Neural progenitor cell (in vitro differentiated cells): ENCODE measurements around the gene AGPS. TPM values are rescaled to one million over a fixed set of nuclear protein-coding genes. Genes with fewer than 3 reads are reported as not detected.
A peak's percentile ranks its signal among the peaks of the same experiment; 100 is the strongest.

Source experiments
- DNase-seq: peaks from one replicate; pipeline ENCODE4 v3.0.0-alpha.2; 2016; ENCODE audit warnings: low spot score
- H2AFZ ChIP-seq: fragments of 200-600 bp; sonication (generic); replicated peaks from 2 replicates; pipeline ENCODE4 v1.6.1; 2016; ENCODE audit warnings: antibody characterized with exemption
- H3F3A ChIP-seq: fragments of 200-600 bp; sonication (generic); 2 replicates; pipeline ENCODE4 v1.6.1; 2016; ENCODE audit warnings: antibody characterized with exemption, low read depth
- H3K27ac ChIP-seq: fragments of 200-600 bp; sonication (generic); 2 replicates; pipeline ENCODE4 v1.5.1; 2016; ENCODE audit warnings: mild to moderate bottlenecking
- H3K27me3 ChIP-seq: fragments of 200-600 bp; sonication (generic); 2 replicates; pipeline ENCODE4 v1.6.1; 2016; ENCODE audit warnings: mild to moderate bottlenecking, moderate library complexity
- H3K36me3 ChIP-seq: fragments of 200-600 bp; sonication (generic); 2 replicates; pipeline ENCODE4 v1.5.1; 2016
- H3K4me1 ChIP-seq: fragments of 200-600 bp; sonication (generic); 2 replicates; pipeline ENCODE4 v1.6.1; 2016; ENCODE audit warnings: mixed run types
- H3K4me2 ChIP-seq: fragments of 200-600 bp; sonication (generic); 2 replicates; pipeline ENCODE4 v1.6.1; 2016
- H3K4me3 ChIP-seq: fragments of 200-600 bp; sonication (generic); 2 replicates; pipeline ENCODE4 v1.5.1; 2016
- H3K79me2 ChIP-seq: fragments of 200-600 bp; sonication (generic); 2 replicates; pipeline ENCODE4 v1.6.1; 2016; ENCODE audit warnings: low read depth
- H3K9ac ChIP-seq: fragments of 200-600 bp; sonication (generic); 2 replicates; pipeline ENCODE4 v1.6.1; 2016
- H3K9me3 ChIP-seq: fragments of 200-600 bp; sonication (generic); 2 replicates; pipeline ENCODE4 v1.5.1; 2016; ENCODE audit warnings: low read depth
- H4K20me1 ChIP-seq: fragments of 200-600 bp; sonication (generic); 2 replicates; pipeline ENCODE4 v1.6.1; 2016; ENCODE audit warnings: low read depth
- H3K27ac Mint-ChIP-seq: 3 replicates; pipeline ENCODE4 v1.8.0; 2021; ENCODE audit warnings: mixed read lengths
- H3K27me3 Mint-ChIP-seq: 2 replicates; pipeline ENCODE4 v1.8.0; 2022; ENCODE audit warnings: low read depth, mild to moderate bottlenecking, inconsistent platforms, moderate library complexity, mixed read lengths; ENCODE audit not compliant: insufficient read depth
- H3K36me3 Mint-ChIP-seq: 3 replicates; pipeline ENCODE4 v1.8.0; 2021; ENCODE audit warnings: mixed read lengths
- H3K4me1 Mint-ChIP-seq: 3 replicates; pipeline ENCODE4 v1.8.0; 2021; ENCODE audit warnings: mixed read lengths
- H3K4me3 Mint-ChIP-seq: 3 replicates; pipeline ENCODE4 v1.8.0; 2021; ENCODE audit warnings: mild to moderate bottlenecking, moderate library complexity, mixed read lengths
- H3K9me3 Mint-ChIP-seq: 3 replicates; pipeline ENCODE4 v1.8.0; 2020; ENCODE audit warnings: mixed read lengths
- EZH2 ChIP-seq: fragments of 200-600 bp; sonication (generic); IDR thresholded peaks from 2 replicates; pipeline ENCODE4 v1.6.1; 2017; ENCODE audit warnings: antibody characterized with exemption, mild to moderate bottlenecking, moderate library complexity
- EZH2phosphoT487 ChIP-seq: fragments of 200-600 bp; sonication (generic); IDR thresholded peaks from 2 replicates; pipeline ENCODE4 v1.6.1; 2017; ENCODE audit warnings: antibody characterized with exemption
- total RNA-seq: library from RNA; depleted of rRNA; stranded (reverse); fragments of >200 nt; gene quantifications from 2 replicates; pipeline ENCODE4 v1.2.3, GENCODE V29; 2015; ENCODE audit warnings: low replicate concordance
- TF ChIP-seq, protein P1 (sequence below): fragments of 200-600 bp; sonication (generic); IDR thresholded peaks from 2 replicates; pipeline ENCODE4 v1.5.1; 2017; ENCODE audit warnings: antibody characterized with exemption, mild to moderate bottlenecking

AGPS gene
- total RNA-seq, 1 donor from 2014 or later, result 63.5 TPM

DNA sequence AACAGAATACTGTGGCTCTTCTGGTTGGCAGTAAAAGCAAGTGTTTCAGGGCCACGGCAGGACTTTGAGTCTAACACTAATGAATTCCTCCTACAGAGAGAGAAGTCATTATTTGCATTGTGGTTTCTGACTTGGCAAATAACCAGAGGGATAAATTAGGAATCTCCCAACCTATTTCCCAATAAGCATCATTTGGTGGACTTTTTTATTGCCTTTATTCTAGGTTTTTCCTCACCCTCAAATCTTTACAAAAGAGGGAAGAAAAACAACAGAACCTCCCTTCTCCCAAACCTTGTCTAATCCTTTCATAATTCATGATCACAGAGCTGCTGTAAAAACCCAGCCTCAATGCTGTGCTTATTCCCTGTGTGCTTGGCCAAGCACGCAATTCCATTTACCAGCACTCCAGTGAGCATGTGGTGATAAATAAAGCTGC is 179.7 kb downstream of the AGPS start:
- Mint-ChIP-seq H3K4me1 (peaks cover 48% of the 10 kb centered on the region), H3K36me3 (no peaks in the 10 kb centered on the region), H3K4me3 (no peak overlapping the region), H3K27me3 (peaks cover 7% of the 10 kb centered on the region), H3K9me3 (no peaks in the 10 kb centered on the region), H3K27ac (peak overlapping the region; percentile 62)
- Histone ChIP-seq H3K79me2 (no peaks in the 10 kb centered on the region), H3K9me3 (no peaks in the 10 kb centered on the region), H3K27me3 (no peaks in the 10 kb centered on the region), H3K4me3 (no peak overlapping the region), H3K9ac (no peak overlapping the region), H3K36me3 (no peaks in the 10 kb centered on the region), H3K4me1 (peaks cover 3% of the 10 kb centered on the region), H3K27ac (no peak overlapping the region), H3K4me2 (no peak overlapping the region), H3F3A (no peaks in the 10 kb centered on the region), H4K20me1 (no peaks in the 10 kb centered on the region), H2AFZ (no peak overlapping the region)
- no peak for TF ChIP-seq EZH2
- TF ChIP-seq, protein P1, sequence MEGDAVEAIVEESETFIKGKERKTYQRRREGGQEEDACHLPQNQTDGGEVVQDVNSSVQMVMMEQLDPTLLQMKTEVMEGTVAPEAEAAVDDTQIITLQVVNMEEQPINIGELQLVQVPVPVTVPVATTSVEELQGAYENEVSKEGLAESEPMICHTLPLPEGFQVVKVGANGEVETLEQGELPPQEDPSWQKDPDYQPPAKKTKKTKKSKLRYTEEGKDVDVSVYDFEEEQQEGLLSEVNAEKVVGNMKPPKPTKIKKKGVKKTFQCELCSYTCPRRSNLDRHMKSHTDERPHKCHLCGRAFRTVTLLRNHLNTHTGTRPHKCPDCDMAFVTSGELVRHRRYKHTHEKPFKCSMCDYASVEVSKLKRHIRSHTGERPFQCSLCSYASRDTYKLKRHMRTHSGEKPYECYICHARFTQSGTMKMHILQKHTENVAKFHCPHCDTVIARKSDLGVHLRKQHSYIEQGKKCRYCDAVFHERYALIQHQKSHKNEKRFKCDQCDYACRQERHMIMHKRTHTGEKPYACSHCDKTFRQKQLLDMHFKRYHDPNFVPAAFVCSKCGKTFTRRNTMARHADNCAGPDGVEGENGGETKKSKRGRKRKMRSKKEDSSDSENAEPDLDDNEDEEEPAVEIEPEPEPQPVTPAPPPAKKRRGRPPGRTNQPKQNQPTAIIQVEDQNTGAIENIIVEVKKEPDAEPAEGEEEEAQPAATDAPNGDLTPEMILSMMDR, result no peak
- no peak for TF ChIP-seq EZH2phosphoT487
- no peak for DNase-seq

DNA sequence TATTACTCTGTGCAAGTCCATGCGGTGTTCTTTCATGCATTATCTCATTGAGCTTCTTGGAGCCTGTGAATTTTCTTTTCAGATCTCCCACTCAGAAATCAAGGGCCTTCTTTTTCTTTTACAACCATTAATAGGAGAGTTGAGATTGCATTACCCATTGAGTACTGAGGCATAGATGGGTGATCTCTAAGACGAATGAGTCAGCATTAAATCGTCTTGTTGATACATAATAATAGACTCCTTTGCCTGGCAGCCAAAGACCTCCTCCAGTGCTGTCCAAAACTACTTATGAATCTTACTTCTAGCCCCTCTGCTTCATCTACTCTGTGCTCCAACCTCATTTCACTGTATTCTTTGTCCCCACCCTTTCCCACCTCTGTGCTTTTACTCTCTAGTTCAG is 180.5 kb downstream of the AGPS start:
- H3K36me3 Mint-ChIP-seq, result no peaks in the 10 kb centered on the region
- Histone ChIP-seq H3K9me3 (no peaks in the 10 kb centered on the region), H3K36me3 (no peaks in the 10 kb centered on the region), H3K4me1 (peaks cover 3% of the 10 kb centered on the region), H4K20me1 (no peaks in the 10 kb centered on the region), H3F3A (no peaks in the 10 kb centered on the region), H3K27me3 (no peaks in the 10 kb centered on the region), H3K9ac (no peak overlapping the region), H3K79me2 (no peaks in the 10 kb centered on the region), H3K4me3 (no peak overlapping the region), H3K4me2 (no peak overlapping the region), H3K27ac (no peak overlapping the region), H2AFZ (no peak overlapping the region)
- TF ChIP-seq EZH2, result no peak
- TF ChIP-seq, protein P1, result no peak
- no peak for TF ChIP-seq EZH2phosphoT487
- H3K27ac Mint-ChIP-seq, result peak overlapping the region; percentile 62
- H3K4me3 Mint-ChIP-seq, result no peak overlapping the region
- peaks cover 47% of the 10 kb centered on the region for H3K4me1 Mint-ChIP-seq
- H3K27me3 Mint-ChIP-seq, result peaks cover 6% of the 10 kb centered on the region
- no peak for DNase-seq
- H3K9me3 Mint-ChIP-seq, result no peaks in the 10 kb centered on the region

DNA sequence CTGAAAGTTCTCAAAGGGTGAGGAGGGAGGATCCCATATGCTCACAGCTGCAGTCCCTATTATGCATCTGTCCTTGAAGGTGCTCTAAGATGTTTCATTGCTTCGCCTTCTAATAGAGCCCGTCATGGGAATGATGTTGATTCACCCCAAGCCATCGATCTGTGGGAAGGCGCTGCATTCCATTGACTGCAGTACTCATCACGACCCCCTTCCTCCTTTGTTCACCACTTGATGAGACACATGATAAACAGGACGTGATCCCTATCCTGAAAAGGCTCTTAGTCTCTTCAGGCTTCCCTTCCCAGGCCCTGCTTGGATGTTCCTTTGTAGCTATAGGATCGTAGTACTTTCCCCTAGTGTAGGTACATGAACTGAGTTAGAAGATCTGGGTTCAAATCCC is 181.8 kb downstream of the AGPS start:
- H3K27ac Mint-ChIP-seq, result no peak overlapping the region
- no peak overlapping the region for H3K4me2 ChIP-seq
- no peaks in the 10 kb centered on the region for H4K20me1 ChIP-seq
- no peaks in the 10 kb centered on the region for H3K36me3 Mint-ChIP-seq
- H3K27me3 ChIP-seq, result no peaks in the 10 kb centered on the region
- peaks cover 38% of the 10 kb centered on the region for H3K4me1 Mint-ChIP-seq
- H3F3A ChIP-seq, result no peaks in the 10 kb centered on the region
- H3K27ac ChIP-seq, result no peak overlapping the region
- H3K4me3 ChIP-seq, result no peak overlapping the region
- H3K79me2 ChIP-seq, result no peaks in the 10 kb centered on the region
- no peaks in the 10 kb centered on the region for H3K9me3 ChIP-seq
- H3K4me3 Mint-ChIP-seq, result no peak overlapping the region
- peaks cover 3% of the 10 kb centered on the region for H3K4me1 ChIP-seq
- TF ChIP-seq, protein P1, result no peak
- no peak for TF ChIP-seq EZH2
- no peak for TF ChIP-seq EZH2phosphoT487
- H3K27me3 Mint-ChIP-seq, result peaks cover 5% of the 10 kb centered on the region
- H3K9ac ChIP-seq, result no peak overlapping the region
- H3K36me3 ChIP-seq, result no peaks in the 10 kb centered on the region
- H3K9me3 Mint-ChIP-seq, result no peaks in the 10 kb centered on the region
- DNase-seq, result no peak
- H2AFZ ChIP-seq, result no peak overlapping the region
